GM19035 (cell line): ENCODE measurements around the gene EED.

Experiments
- ATAC-seq: cut with Tn5 transposase; IDR thresholded peaks from one replicate; pipeline ENCODE4 v1.9.1; 2021; ENCODE audit not compliant: unreplicated experiment

The EED gene, protein sequence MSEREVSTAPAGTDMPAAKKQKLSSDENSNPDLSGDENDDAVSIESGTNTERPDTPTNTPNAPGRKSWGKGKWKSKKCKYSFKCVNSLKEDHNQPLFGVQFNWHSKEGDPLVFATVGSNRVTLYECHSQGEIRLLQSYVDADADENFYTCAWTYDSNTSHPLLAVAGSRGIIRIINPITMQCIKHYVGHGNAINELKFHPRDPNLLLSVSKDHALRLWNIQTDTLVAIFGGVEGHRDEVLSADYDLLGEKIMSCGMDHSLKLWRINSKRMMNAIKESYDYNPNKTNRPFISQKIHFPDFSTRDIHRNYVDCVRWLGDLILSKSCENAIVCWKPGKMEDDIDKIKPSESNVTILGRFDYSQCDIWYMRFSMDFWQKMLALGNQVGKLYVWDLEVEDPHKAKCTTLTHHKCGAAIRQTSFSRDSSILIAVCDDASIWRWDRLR

DNA sequence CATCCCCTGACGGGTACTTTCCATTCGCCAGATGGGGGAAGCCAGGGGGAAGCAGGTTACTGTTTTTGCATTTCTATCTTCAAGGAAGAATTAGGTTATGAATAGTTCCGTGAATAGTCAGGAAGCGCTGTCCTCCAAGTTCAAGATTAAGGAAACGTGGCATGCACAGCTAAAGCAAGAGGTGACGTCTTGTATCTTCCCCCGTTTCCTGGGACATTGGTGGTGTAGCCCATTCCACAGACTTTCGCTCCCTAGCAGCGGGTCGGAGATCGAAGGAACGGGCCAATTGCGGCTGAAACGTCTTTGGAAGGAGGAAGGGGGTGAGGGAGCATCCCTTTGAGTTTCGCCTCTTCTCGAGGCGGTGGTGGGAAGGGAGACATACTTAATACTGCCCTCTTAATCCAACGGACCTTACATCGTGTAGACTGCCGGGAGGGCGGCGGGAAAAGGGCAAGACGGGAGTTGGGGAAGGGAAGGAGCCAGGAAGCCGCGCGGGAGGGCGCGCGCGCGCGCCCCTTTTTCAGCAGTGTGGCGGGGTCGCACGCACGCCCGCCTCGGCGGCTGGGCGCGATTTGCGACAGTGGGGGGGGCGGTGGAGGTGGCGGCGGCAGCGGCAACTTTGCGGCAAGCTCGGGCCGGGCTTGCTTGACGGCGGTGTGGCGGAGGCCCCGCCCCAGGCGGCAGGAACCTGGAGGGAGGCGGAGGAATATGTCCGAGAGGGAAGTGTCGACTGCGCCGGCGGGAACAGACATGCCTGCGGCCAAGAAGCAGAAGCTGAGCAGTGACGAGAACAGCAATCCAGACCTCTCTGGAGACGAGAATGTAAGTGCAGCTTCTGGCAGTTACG is at the start of gene EED:
Gene EED (plus strand): TSS at position 232 of the 847 bp plus-strand sequence. CDS start 477 bp downstream, at position 709.
- ATAC-seq, result peak; percentile 59

DNA sequence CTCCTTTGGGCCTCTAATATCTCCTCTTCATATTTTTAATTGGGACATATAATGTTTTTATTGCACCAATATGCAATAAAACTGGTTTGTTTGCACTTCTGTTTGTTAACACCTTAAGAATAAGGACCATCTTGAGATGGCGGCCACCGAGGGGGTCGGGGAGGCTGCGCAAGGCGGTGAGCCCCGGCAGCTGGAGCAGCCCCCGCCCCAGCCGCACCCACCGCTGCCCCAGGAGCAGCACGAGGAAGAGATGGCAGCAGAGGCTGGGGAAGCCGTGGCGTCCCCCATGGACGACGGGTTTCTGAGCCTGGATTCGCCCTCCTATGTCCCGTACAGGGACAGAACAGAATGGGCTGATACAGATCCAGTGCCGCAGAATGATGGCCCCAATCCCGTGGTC is 49.6 kb upstream of the EED start:
- no peak for ATAC-seq

DNA sequence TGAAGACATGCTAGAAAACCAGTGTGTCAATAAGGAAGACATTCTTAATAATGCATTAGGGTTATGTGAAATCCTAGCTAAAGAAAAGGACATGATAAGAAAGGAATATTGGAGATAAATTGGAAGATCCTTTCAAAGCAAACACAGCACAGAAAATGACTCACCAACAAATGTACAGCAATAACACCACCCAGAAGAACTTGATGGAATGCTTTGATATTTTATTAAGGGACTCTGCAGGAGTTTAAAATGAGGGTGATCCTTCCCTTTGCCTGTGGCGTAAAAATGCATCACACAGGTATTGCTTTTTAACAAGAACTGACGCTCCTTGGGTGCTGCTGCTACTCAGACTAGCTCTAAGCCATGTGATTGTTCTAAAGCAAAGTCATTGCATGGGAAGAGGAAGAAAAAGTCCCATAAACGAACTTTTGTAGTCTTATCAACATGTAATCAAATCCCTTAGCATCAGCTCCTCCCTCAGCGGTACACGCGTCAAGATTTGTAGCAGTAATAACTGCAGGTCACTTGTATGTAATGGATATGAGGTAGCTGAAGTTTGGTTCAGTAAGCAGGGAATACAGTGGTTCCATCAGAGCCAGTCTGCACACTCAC is 48.4 kb upstream of the EED start:
- ATAC-seq, result no peak

DNA sequence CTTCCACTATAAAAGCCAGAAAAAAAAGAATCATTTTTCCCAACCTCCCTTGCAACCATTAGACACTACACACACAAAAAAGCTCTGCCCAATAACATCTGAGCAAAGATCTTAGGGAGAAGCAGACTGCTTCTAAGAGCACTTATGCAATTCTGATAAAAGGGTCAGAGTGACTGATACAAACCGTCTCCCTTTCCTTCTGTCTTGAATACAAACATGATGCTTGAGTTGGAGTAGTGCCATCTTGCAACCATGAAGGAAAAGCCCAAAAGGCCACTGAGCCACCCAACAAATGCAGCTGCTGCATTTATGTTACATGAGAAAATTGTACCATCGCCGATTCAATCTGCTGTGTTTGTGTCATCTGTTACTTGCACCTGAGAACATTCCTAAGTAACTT is 47.6 kb upstream of the EED start:
- ATAC-seq, result no peak

DNA sequence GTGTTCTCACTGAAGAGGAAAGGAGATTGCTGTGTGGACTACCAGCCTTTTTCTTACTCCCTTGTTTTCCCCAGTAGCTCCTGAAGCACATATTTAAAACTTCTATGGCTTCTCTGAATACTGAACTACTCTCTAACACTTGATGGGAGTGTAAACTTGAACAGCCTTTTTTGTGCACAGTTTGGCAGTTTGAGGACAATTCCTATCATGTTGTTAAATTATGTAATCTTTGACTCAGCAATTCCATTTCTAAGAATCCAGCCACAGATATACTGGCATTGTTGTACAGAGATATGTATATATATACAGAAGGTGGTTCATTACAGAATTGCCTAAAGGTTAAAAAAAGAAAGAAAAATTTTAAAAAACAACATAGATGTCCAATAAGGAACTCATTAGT is 47.1 kb upstream of the EED start:
- ATAC-seq, result no peak

DNA sequence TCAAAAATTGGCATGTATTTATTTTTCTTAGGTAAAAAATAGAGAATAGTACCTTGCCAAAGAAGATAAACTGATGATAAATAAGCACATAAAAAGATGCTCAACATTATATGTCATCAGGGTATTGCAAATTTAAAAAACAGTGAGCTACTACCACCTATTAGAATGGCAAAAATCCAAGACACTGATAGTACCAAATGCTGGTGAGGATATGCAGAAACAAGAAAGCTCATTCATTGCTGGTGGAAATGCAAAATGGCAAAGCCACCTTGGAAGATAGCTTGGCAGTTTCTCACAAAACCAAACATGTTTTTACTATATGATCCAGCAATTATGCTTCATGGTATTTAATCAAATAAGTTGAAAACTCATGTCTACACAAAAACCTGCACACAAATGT is 46.4 kb upstream of the EED start:
- ATAC-seq, result no peak

DNA sequence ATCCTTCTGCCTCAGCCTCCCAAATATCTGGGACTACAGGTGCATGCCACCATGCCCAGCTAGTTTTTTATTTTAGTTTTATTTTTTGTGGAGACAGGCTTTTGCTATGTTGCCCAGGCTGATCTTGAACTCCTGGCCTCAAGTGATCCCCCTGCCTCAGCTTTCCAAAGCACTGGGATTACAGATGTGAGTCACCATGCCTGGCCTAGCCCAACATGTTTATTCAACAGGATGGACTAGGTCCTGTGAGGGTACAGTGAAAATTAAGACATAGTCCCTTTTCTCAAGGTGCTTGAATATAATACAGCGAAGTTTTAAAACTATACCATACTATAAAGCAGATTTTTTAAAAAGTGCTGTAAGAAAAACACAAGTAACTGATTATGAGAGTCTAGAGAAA is 45.2 kb upstream of the EED start:
- no peak for ATAC-seq

DNA sequence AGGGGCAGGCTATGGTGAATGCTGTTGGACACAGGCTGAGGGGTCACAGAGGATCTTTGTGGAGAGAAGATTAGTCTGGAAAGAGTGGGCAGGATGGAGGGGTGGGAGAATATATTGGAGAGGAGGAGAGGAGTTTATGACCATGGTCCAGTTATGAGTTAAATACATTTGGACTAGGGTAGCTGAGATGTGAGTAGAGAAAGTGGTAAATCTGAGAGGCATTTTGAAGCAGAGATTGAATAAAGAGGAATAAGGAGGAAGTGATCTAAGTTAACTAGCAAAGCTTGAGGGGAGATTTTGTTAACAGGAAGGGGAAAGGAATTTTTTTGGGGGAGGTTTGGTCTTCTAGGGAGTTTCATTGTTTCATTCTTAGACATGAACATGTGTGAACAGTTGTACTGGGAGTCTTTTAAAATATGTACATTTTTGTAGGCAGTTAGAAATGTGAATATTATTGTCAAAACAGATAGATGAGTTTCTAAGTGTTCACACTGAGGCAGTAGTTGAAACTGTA is 43.1 kb upstream of the EED start:
- ATAC-seq, result no peak

DNA sequence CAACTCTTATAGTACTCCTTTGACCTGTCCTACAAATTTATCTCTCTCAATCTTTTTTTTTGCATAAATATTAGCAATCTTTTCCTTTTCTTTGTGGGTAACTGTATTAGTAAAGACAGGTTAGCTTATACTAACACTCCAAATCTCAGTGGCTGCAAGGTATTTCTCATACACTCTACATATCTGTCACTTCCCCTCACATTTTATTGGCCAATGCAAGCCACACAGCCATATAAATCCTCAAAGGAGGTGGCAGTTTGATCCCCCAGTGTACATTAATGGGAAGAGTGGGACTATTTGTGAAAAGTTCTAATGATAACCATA is 42.6 kb upstream of the EED start:
- ATAC-seq, result peak; percentile 42

DNA sequence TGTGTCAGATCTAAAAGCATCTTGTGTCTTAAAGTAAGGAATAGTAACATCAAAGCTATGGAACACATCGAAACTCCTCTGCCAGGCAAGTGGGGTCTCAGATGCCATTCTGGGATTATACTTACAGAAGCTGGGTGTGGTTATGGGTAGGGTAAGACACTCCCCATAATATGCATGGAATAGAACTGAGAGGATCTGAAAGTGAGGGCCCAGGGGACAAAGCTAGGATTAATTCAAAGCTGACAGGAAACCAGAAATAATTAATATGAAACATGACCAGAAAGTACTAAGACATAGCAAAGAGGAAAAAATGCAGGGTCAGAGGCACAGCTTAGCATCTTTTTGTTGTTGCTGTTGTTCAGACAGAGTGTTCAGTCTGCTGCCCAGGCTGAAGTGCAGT is 40.2 kb upstream of the EED start:
- no peak for ATAC-seq

DNA sequence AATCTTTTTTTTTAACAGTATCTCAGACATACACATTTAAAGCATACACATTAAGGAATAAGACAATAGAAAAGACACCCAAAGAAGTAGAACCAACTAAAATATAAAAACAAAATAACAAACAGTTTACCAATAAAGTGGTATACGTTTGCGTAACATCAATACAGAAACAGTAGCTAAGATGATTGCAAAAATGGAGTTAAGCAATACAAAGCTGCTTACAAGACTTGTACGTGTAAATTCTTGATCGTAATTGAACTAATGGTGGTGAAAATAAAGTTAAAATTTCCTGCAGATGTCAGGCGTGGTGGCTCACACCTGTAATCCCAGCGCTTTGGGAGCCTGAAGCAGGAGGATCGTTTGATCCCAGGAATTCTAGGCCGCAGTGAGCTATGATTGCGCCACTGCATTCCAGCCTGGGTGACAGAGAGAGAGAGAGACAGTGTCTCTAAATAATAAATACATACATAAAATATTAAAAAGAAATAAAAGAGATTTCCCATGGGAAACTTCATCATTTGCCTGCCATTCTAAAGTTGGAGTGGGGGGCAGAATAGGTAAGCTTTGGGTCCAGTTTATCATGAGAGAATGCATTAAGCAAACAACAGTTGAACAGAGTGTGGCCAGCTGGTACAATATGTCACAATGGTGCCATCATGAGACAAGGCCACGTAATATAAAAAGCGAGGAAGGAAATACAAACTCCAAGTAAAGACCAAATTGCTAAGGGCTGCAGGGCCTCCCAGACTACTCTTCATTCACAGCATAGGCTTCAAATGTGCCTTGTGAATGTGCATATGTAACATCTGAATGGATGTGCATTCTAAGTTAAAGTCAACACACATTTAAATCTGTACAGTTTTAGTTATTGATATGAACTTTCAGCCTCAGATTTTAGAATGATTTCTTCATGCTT is 38.9 kb upstream of the EED start:
- ATAC-seq, result no peak

DNA sequence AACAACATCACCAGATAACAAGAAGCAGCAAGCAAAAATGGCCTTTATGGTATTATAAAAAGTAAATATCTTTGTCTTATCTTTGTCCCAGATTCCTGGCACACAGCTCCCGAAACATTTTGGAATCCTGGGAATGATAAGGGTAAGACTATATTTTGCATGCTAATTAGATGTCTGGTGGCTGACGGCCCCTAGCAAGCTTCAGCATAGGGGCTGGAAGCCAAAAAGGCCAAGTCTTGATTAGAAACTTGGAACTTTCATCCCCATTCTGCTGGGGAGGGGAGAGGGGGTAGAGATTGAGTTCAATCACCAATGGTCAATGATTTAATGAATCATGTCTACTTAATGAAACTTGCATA is 38.2 kb upstream of the EED start:
- ATAC-seq, result no peak

DNA sequence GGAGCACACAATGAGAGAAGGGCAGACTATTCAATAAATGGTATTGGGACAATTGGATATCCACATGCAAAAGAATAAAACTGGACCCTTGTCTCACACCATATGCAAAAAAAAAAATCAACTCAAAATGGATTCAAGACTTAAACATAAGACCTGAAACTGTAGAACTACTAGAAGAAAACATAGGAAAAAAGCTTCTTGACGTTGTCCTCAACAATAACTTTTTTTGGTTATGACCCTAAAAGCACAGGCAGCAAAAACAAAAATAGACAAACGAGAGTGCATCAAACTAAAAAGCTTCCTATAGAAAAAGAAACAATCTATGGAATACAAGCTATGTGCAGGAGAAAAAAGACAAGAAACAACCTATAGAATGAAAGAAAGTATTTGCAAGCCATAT is 37.1 kb upstream of the EED start:
- no peak for ATAC-seq

DNA sequence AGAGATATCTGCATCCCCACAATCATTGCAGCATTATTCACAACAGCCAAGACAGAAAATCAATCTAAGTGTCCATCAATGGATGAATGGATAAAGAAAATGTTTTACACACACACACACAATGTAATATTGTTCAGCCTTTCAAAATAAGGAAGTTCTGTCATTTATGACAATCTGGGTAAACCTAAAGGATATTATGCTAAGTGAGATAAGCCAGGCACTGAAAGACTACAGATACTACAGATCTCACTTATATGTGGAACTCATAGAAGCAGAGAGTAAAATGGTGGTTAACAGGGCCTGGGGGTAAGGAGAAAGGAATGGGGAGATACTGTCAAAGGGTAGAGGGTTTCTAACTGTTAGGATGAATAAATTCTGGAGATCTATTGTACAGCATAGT is 36.0 kb upstream of the EED start:
- no peak for ATAC-seq

DNA sequence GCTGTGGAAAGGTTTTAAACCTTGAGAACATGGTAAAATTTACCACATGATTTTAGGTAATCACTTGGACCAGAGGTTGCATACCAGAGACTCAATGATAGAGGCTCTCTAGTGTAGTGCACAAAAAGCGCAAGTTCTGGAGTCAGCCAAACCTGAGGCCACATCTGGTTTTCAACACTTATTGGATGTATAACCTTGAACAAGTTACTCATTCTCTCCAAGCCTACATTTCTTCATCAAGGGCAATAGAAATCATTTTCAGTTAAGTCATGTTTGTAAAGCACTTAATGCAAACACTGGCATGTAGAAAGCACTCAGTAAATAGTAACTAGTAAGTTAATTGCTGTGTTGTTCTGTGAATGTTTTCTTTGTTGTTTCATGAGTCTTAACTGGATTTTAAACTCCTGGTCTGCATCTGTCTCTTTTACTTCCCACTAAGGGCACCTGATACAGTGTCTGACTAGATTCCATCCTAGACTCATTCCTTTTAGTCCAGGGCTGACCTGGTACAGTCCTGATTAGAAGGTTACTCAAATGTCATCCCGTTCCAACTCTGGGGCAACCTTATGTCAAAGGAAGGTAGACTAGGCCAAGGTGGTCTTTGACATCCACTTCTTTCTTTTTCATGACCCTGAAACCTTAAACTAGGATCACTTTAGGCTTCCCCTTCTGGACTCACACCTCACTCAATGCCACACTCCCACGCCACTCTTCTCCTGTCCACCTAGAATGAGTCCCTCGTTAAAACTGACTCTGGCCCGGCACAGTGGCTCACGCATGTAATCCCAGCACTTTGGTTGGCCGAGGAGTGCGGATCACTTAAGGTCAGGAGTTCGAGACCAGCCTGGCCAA is 34.5 kb upstream of the EED start:
- ATAC-seq, result no peak

DNA sequence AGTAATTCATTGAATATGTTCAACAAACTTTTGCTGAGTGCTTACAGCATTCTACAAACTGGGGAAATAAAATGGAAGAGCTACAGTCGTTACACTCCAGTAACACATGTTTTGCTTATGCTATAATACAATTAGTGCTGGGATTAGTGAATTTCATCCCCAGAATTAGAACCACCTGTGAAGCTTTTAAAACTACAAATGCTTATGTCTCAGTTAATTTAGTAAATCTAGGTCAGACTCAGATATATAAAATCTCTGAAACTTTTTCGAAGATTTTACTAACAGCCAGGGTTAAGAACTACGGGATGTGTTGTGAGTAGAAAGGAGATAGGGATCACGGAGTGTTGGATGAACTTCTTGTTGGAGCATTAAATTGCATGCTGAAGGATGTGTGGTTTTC is 33.7 kb upstream of the EED start:
- no peak for ATAC-seq

DNA sequence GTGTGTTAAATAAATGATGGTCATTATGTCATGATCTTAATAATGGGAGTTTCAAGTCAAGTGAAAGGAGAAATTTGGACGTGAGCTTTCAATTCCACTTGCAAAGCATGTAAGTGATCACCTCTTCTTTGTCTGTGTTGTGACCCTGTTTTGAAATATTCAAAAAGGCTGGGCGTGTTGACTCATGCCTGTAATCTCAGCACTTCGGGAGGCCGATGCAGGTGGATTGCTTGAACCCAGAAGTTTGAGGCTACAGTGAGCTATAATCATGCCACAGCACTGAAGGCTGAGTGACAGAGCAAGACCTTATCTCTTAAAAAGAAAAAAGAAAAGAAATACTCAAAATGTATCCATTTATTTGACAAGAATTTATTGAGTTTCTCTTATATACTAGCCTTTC is 32.9 kb upstream of the EED start:
- ATAC-seq, result peak; percentile 59

DNA sequence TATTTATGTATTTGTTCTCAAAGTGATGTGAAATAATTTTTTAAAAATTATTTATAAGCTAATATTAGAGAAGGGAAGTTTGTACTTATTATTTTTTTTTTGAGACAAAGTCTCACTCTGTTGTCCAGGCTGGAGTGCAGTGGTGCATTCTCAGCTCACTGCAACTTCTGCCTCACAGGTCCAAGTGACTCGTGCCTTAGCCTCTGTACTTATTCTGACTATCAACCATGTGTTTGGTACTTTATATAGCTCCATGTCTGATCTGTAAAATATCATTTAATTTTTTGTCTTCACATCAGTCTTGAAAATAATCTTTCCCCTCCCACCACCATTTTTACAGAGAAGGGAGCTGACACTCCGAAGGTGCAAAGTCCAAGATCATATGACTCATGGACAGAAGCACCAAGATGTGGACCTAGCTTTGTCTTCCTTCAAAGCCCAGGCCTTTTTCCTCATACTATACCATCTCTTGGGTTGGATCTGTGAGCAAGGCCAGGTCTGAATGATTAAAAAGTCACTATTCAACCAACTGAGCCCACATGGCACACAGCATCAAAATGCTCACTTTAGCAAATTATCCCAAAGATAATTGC is 32.4 kb upstream of the EED start:
- no peak for ATAC-seq

DNA sequence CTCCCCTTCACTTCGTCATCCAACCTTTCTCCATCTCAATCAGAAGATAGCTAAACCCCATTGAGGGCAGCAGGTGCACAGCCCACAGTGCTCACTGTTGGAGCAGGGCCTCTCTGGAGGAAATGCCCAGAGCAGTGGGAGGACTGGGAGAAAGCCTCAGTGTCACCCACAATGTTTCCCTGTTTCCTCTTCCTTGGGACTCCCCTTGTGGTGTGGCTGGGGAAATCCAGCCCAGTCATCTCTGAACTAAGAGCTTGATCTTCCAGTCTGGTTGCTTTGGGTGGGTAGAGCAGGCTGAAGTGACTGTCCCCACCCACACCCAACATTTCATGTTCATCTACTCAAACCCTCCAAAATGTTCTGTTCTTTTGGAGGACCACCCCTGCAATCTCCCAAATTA is 29.8 kb upstream of the EED start:
- peak; percentile 46 for ATAC-seq
